ENCODE measurements around the gene RAB40B. TPM values are rescaled to one million over a fixed set of nuclear protein-coding genes. Genes with fewer than 3 reads are reported as not detected.
A peak's percentile ranks its signal among the peaks of the same experiment; 100 is the strongest.

RAB40B gene
- total RNA-seq, 2 donors from 2014 or later: 18.2 to 39.9 TPM

- intact Hi-C loops (cut with DNase I): no loop called here
- no peak overlapping the region for H3K27ac ChIP-seq
- no peaks in the 10 kb centered on the region for H3K9me3 ChIP-seq
- 71 to 89% methylated on average over 8 to 18 of the region's 18 CpGs for WGBS, 2 donors
- DNase-seq (no peak), ATAC-seq (no peak)
- no peaks in the 10 kb centered on the region for H3K27me3 ChIP-seq
- TF ChIP-seq CTCF (IDR thresholded peaks at IDR 0.05) (no peak), POLR2A (IDR thresholded peaks at IDR 0.05) (no peak)
- no peak overlapping the region for H3K4me3 ChIP-seq
- no peaks in the 10 kb centered on the region for H3K36me3 ChIP-seq (replicated peaks in 1 of 2; ENCODE audit: insufficient read depth in 1 of 2, low read depth in 2 of 2)
- H3K4me1 ChIP-seq: no peaks in the 10 kb centered on the region
Observed at GRCh38 chr17:82675476-82676245, 22.8 kb downstream of the RAB40B start.

- DNase-seq (no peak), ATAC-seq (no peak)
- no peak overlapping the region for H3K4me3 ChIP-seq
- no peak overlapping the region for H3K27ac ChIP-seq
- intact Hi-C loops (cut with DNase I): no loop called here
- TF ChIP-seq CTCF (IDR thresholded peaks at IDR 0.05) (no peak), POLR2A (IDR thresholded peaks at IDR 0.05) (no peak)
- H3K9me3 ChIP-seq: no peaks in the 10 kb centered on the region
- no peaks in the 10 kb centered on the region for H3K27me3 ChIP-seq
- no peaks in the 10 kb centered on the region for H3K4me1 ChIP-seq
- 80 to 83% methylated on average over 20 of the region's 20 CpGs for WGBS, 2 donors
- no peaks in the 10 kb centered on the region for H3K36me3 ChIP-seq (replicated peaks in 1 of 2; ENCODE audit: insufficient read depth in 1 of 2, low read depth in 2 of 2)
Observed at GRCh38 chr17:82674656-82675475, 23.6 kb downstream of the RAB40B start.

GRCh38 chr17:82670661-82671450 lies 27.6 kb downstream of the RAB40B start:
- intact Hi-C loops (cut with DNase I): no loop called here
- H3K9me3 ChIP-seq: no peaks in the 10 kb centered on the region
- no peak for TF ChIP-seq CTCF (IDR thresholded peaks at IDR 0.05)
- TF ChIP-seq POLR2A (IDR thresholded peaks at IDR 0.05): no peak
- H3K4me1 ChIP-seq: peaks cover 5% of the 10 kb centered on the region
- DNase-seq (no peak), ATAC-seq (no peak)
- H3K4me3 ChIP-seq: no peak overlapping the region
- H3K27me3 ChIP-seq: no peaks in the 10 kb centered on the region
- no peak overlapping the region for H3K27ac ChIP-seq
- H3K36me3 ChIP-seq (replicated peaks in 1 of 2; ENCODE audit: insufficient read depth in 1 of 2, low read depth in 2 of 2): no peaks in the 10 kb centered on the region
- 89% methylated on average over 19 of the region's 19 CpGs for WGBS, 2 donors

GRCh38 chr17:82668631-82669099 lies 29.8 kb downstream of the RAB40B start:
- intact Hi-C loops (cut with DNase I): loop anchor here (5.0 kb wide), 1 partner anchor 109 kb away; no protein-coding TSS in a partner anchor
- H3K36me3 ChIP-seq (replicated peaks in 1 of 2; ENCODE audit: insufficient read depth in 1 of 2, low read depth in 2 of 2): no peaks in the 10 kb centered on the region
- peaks cover 5% of the 10 kb centered on the region for H3K4me1 ChIP-seq
- ATAC-seq (peak; percentile 95), DNase-seq (peak; percentile 73 to 86 (median 78))
- no peaks in the 10 kb centered on the region for H3K27me3 ChIP-seq
- TF ChIP-seq CTCF (IDR thresholded peaks at IDR 0.05) (peak; percentile 53 to 94 (median 81)), POLR2A (IDR thresholded peaks at IDR 0.05) (no peak)
- WGBS, 2 donors: 31 to 60% methylated on average over 2 to 20 of the region's 20 CpGs
- no peak overlapping the region for H3K27ac ChIP-seq
- no peak overlapping the region for H3K4me3 ChIP-seq
- no peaks in the 10 kb centered on the region for H3K9me3 ChIP-seq
